DND-41 (cell line): Measurements from ENCODE around the gene PUSL1.

Source experiments
- EZH2 ChIP-seq: IDR thresholded peaks from 3 replicates; pipeline ENCODE4 v1.6.1; 2012; ENCODE audit warnings: borderline replicate concordance, low read depth, mild to moderate bottlenecking, moderate library complexity, low read length, inconsistent platforms; ENCODE audit not compliant: severe bottlenecking
- TF ChIP-seq, protein P1 (sequence below): IDR thresholded peaks from 2 replicates; pipeline ENCODE4 v1.5.1; 2012; ENCODE audit warnings: borderline replicate concordance, low read length, moderate library complexity, mild to moderate bottlenecking; ENCODE audit not compliant: poor library complexity, severe bottlenecking; ENCODE audit errors: extremely low read depth

DNA sequence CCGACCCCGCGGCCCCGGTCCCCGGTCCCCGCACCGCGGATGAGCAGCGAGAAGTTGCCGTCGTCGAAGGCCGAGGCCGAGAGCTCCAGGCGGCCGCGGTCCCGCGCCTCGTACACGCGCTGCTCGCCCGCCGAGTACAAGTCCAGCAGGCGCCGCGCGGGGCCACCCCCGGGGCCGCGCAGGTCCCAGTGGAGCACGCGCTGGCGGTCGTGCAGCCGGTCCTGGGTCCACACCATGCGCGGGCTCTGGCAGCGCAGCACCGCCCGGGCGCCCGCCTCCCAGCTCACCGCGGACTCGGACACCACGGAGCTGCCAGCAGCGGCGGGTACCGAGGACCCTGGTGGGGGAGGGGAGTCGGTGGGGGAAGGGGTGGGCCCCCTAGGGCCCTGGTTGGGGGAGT lies 47.0 kb downstream of the PUSL1 start:
- TF ChIP-seq, protein P1, sequence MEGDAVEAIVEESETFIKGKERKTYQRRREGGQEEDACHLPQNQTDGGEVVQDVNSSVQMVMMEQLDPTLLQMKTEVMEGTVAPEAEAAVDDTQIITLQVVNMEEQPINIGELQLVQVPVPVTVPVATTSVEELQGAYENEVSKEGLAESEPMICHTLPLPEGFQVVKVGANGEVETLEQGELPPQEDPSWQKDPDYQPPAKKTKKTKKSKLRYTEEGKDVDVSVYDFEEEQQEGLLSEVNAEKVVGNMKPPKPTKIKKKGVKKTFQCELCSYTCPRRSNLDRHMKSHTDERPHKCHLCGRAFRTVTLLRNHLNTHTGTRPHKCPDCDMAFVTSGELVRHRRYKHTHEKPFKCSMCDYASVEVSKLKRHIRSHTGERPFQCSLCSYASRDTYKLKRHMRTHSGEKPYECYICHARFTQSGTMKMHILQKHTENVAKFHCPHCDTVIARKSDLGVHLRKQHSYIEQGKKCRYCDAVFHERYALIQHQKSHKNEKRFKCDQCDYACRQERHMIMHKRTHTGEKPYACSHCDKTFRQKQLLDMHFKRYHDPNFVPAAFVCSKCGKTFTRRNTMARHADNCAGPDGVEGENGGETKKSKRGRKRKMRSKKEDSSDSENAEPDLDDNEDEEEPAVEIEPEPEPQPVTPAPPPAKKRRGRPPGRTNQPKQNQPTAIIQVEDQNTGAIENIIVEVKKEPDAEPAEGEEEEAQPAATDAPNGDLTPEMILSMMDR: no peak
- TF ChIP-seq EZH2: no peak
